WTC11 (cell line): ENCODE results near the gene PROKR2. TPM values are rescaled to one million over a fixed set of nuclear protein-coding genes. Genes with fewer than 3 reads are reported as not detected.

Experiments used
- ATAC-seq: fragments of 200-7000 bp; cut with Tn5 transposase; 2 replicates; pipeline ENCODE4 v1.10.0; 2021; ENCODE audit warnings: mild to moderate bottlenecking, moderate library complexity
- CTCF ChIA-PET: fragments of 300-600 bp; sonication (Branson Sonifier 250); formaldehyde crosslinking; loops from one replicate; lab custom pipeline; 2021; ENCODE audit warnings: antibody characterized with exemption; lab: Charles Lee
- POLR2A ChIA-PET: fragments of 350-600 bp; sonication (Branson Sonifier 250); formaldehyde crosslinking; loops from one replicate; lab custom pipeline; 2021; ENCODE audit warnings: antibody characterized with exemption; lab: Charles Lee
- DNase-seq: peaks from one replicate; pipeline ENCODE4 v3.0.0; 2021; ENCODE audit warnings: low spot score
- H3K27ac Mint-ChIP-seq: 2 replicates; pipeline ENCODE4 v1.8.0; 2021; ENCODE audit warnings: mixed read lengths
- H3K27me3 Mint-ChIP-seq: 2 replicates; pipeline ENCODE4 v1.8.0; 2021; ENCODE audit warnings: low read depth, mild to moderate bottlenecking, moderate library complexity, mixed read lengths
- H3K36me3 Mint-ChIP-seq: 2 replicates; pipeline ENCODE4 v1.8.0; 2021; ENCODE audit warnings: mixed read lengths
- H3K4me1 Mint-ChIP-seq: 2 replicates; pipeline ENCODE4 v1.8.0; 2022; ENCODE audit warnings: mixed read lengths
- H3K4me3 Mint-ChIP-seq: 2 replicates; pipeline ENCODE4 v1.8.0; 2021; ENCODE audit warnings: mild to moderate bottlenecking, moderate library complexity, mixed read lengths
- H3K9me3 Mint-ChIP-seq: 2 replicates; pipeline ENCODE4 v1.8.0; 2021; ENCODE audit warnings: mixed read lengths
- ATF3 ChIP-seq: sonication (generic); formaldehyde crosslinking; conservative IDR thresholded peaks from 2 replicates; pipeline ENCODE4 v1.8.1; 2022; ENCODE audit warnings: mild to moderate bottlenecking, missing genetic modification reagents
- ELF4 ChIP-seq: sonication (generic); formaldehyde crosslinking; IDR thresholded peaks from 2 replicates; pipeline ENCODE4 v1.8.1; 2022; ENCODE audit warnings: low read depth, mild to moderate bottlenecking, moderate library complexity, missing genetic modification reagents
- FOXK1 ChIP-seq: sonication (generic); formaldehyde crosslinking; IDR thresholded peaks from 2 replicates; pipeline ENCODE4 v1.8.0; 2022; ENCODE audit warnings: mild to moderate bottlenecking, moderate library complexity, missing genetic modification reagents
- NFATC4 ChIP-seq: fragments of 250-450 bp; sonication (Bioruptor Pico); IDR thresholded peaks from 2 replicates; pipeline ENCODE4 v1.9.0; 2021; ENCODE audit warnings: mild to moderate bottlenecking
- NFE2L1 ChIP-seq: sonication (generic); formaldehyde crosslinking; IDR thresholded peaks from 2 replicates; pipeline ENCODE4 v1.8.1; 2023; ENCODE audit warnings: missing genetic modification reagents
- PRRX2 ChIP-seq: fragments of 250-450 bp; sonication (Bioruptor Pico); IDR thresholded peaks from 2 replicates; pipeline ENCODE4 v1.8.0; 2021; ENCODE audit warnings: mild to moderate bottlenecking
- SOX15 ChIP-seq: fragments of 250-450 bp; sonication (Bioruptor Pico); IDR thresholded peaks from 2 replicates; pipeline ENCODE4 v1.9.0; 2021; ENCODE audit warnings: mild to moderate bottlenecking
- ZNF219 ChIP-seq: sonication (generic); formaldehyde crosslinking; IDR thresholded peaks from 2 replicates; pipeline ENCODE4 v1.8.0; 2023; ENCODE audit warnings: missing genetic modification reagents, mild to moderate bottlenecking, borderline replicate concordance
- ZNF416 ChIP-seq: fragments of 250-450 bp; sonication (Bioruptor Pico); IDR thresholded peaks from 2 replicates; pipeline ENCODE4 v1.9.0; 2021; ENCODE audit warnings: mild to moderate bottlenecking, inconsistent platforms
- ZNF532 ChIP-seq: fragments of 250-450 bp; sonication (Bioruptor Pico); IDR thresholded peaks from 2 replicates; pipeline ENCODE4 v1.9.0; 2021; ENCODE audit warnings: mild to moderate bottlenecking, borderline replicate concordance
- total RNA-seq: library from RNA; stranded (reverse); gene quantifications from 3 replicates; pipeline ENCODE4 v1.2.3, GENCODE V29; 2021
- TF ChIP-seq, protein P1 (sequence below): fragments of 200-600 bp; IDR thresholded peaks from 2 replicates; pipeline ENCODE4 v1.8.0; 2022; ENCODE audit warnings: antibody characterized with exemption
- TF ChIP-seq, protein P2 (sequence below): fragments of 250-450 bp; sonication (Bioruptor Pico); IDR thresholded peaks from 2 replicates; pipeline ENCODE4 v1.8.0; 2021; ENCODE audit warnings: mild to moderate bottlenecking
- TF ChIP-seq, protein P3 (sequence below): sonication (generic); formaldehyde crosslinking; IDR thresholded peaks from 2 replicates; pipeline ENCODE4 v1.8.1; 2022; ENCODE audit warnings: mild to moderate bottlenecking, missing genetic modification reagents, moderate library complexity, borderline replicate concordance
- TF ChIP-seq, protein P4 (sequence below): sonication (generic); formaldehyde crosslinking; IDR thresholded peaks from 2 replicates; pipeline ENCODE4 v1.8.0; 2022; ENCODE audit warnings: mild to moderate bottlenecking, missing genetic modification reagents
- TF ChIP-seq, protein P5 (sequence below): sonication (generic); formaldehyde crosslinking; IDR thresholded peaks from 2 replicates; pipeline ENCODE4 v1.8.1; 2023; ENCODE audit warnings: mild to moderate bottlenecking, moderate library complexity, missing genetic modification reagents
- TF ChIP-seq, protein P6 (sequence below): fragments of 250-450 bp; sonication (Bioruptor Pico); IDR thresholded peaks from 2 replicates; pipeline ENCODE4 v2.1.2; 2022; ENCODE audit warnings: mild to moderate bottlenecking, moderate library complexity

The PROKR2 gene
- total RNA-seq, 1 experiment from 2014 or later = 2.0 TPM

DNA sequence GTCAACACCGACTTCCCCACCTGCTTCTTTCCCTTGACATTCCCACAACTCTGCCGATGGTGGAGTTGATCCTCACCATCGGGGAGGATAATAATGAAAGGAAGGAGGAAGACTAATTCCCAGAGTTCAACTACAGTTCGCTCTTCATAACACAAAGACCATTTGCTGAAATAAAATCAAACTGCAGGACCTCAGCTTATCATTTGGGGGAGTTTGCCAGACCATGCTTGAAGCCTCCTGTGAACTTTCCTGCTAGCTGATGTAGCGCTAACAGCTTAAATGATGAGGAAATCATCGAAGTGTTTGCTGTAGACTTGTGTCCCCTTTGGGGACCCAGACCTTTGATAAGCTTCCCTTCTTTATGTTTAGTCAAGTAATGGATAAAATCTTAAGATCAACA, 26.2 kb downstream of the PROKR2 start:
- H3K4me1 Mint-ChIP-seq = no peaks in the 10 kb centered on the region
- POLR2A ChIA-PET = no interaction called here

More for the DNA sequence above, 26.2 kb downstream of the PROKR2 start:
- Mint-ChIP-seq H3K36me3 (peaks cover 4% of the 10 kb centered on the region; the same call in 1 of the 2 replicates), H3K27ac (no peak overlapping the region), H3K27me3 (peaks cover 6% of the 10 kb centered on the region), H3K9me3 (peaks cover 21% of the 10 kb centered on the region), H3K4me3 (no peak overlapping the region)
- DNase-seq (no peak), ATAC-seq (no peak)
- CTCF ChIA-PET = interaction anchor here (1.2 kb wide), 1 partner anchor 112 kb away, joined by 4 read pairs; no protein-coding TSS in a partner anchor
- TF ChIP-seq, protein P1, sequence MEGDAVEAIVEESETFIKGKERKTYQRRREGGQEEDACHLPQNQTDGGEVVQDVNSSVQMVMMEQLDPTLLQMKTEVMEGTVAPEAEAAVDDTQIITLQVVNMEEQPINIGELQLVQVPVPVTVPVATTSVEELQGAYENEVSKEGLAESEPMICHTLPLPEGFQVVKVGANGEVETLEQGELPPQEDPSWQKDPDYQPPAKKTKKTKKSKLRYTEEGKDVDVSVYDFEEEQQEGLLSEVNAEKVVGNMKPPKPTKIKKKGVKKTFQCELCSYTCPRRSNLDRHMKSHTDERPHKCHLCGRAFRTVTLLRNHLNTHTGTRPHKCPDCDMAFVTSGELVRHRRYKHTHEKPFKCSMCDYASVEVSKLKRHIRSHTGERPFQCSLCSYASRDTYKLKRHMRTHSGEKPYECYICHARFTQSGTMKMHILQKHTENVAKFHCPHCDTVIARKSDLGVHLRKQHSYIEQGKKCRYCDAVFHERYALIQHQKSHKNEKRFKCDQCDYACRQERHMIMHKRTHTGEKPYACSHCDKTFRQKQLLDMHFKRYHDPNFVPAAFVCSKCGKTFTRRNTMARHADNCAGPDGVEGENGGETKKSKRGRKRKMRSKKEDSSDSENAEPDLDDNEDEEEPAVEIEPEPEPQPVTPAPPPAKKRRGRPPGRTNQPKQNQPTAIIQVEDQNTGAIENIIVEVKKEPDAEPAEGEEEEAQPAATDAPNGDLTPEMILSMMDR = no peak
- TF ChIP-seq SOX15 (CRISPR knock-in tag) (no peak), FOXK1 (no peak), NFE2L1 (CRISPR knock-in tag) (no peak), ZNF416 (CRISPR knock-in tag) (no peak), PRRX2 (CRISPR knock-in tag) (no peak), ZNF532 (CRISPR knock-in tag) (no peak), ATF3 (no peak), ZNF219 (CRISPR knock-in tag) (no peak), ELF4 (no peak), NFATC4 (CRISPR knock-in tag) (no peak)
- TF ChIP-seq, protein P2, sequence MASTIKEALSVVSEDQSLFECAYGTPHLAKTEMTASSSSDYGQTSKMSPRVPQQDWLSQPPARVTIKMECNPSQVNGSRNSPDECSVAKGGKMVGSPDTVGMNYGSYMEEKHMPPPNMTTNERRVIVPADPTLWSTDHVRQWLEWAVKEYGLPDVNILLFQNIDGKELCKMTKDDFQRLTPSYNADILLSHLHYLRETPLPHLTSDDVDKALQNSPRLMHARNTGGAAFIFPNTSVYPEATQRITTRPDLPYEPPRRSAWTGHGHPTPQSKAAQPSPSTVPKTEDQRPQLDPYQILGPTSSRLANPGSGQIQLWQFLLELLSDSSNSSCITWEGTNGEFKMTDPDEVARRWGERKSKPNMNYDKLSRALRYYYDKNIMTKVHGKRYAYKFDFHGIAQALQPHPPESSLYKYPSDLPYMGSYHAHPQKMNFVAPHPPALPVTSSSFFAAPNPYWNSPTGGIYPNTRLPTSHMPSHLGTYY (CRISPR knock-in tag) = no peak
- TF ChIP-seq, protein P3, sequence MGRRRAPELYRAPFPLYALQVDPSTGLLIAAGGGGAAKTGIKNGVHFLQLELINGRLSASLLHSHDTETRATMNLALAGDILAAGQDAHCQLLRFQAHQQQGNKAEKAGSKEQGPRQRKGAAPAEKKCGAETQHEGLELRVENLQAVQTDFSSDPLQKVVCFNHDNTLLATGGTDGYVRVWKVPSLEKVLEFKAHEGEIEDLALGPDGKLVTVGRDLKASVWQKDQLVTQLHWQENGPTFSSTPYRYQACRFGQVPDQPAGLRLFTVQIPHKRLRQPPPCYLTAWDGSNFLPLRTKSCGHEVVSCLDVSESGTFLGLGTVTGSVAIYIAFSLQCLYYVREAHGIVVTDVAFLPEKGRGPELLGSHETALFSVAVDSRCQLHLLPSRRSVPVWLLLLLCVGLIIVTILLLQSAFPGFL (CRISPR knock-in tag) = no peak
- TF ChIP-seq, protein P4, sequence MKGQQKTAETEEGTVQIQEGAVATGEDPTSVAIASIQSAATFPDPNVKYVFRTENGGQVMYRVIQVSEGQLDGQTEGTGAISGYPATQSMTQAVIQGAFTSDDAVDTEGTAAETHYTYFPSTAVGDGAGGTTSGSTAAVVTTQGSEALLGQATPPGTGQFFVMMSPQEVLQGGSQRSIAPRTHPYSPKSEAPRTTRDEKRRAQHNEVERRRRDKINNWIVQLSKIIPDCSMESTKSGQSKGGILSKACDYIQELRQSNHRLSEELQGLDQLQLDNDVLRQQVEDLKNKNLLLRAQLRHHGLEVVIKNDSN (CRISPR knock-in tag) = no peak
- TF ChIP-seq, protein P5, sequence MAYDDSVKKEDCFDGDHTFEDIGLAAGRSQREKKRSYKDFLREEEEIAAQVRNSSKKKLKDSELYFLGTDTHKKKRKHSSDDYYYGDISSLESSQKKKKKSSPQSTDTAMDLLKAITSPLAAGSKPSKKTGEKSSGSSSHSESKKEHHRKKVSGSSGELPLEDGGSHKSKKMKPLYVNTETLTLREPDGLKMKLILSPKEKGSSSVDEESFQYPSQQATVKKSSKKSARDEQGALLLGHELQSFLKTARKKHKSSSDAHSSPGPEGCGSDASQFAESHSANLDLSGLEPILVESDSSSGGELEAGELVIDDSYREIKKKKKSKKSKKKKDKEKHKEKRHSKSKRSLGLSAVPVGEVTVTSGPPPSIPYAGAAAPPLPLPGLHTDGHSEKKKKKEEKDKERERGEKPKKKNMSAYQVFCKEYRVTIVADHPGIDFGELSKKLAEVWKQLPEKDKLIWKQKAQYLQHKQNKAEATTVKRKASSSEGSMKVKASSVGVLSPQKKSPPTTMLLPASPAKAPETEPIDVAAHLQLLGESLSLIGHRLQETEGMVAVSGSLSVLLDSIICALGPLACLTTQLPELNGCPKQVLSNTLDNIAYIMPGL (CRISPR knock-in tag) = no peak
- TF ChIP-seq, protein P6, sequence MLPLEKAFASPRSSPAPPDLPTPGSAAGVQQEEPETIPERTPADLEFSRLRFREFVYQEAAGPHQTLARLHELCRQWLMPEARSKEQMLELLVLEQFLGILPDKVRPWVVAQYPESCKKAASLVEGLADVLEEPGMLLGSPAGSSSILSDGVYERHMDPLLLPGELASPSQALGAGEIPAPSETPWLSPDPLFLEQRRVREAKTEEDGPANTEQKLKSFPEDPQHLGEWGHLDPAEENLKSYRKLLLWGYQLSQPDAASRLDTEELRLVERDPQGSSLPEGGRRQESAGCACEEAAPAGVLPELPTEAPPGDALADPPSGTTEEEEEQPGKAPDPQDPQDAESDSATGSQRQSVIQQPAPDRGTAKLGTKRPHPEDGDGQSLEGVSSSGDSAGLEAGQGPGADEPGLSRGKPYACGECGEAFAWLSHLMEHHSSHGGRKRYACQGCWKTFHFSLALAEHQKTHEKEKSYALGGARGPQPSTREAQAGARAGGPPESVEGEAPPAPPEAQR (CRISPR knock-in tag) = no peak
